ENCODE results near the gene FABP1. TPM values are rescaled to one million over a fixed set of nuclear protein-coding genes. Genes with fewer than 3 reads are reported as not detected.

Gene FABP1
- polyA plus RNA-seq, 1 of the 3 experiments (the other 2 are of a cell fraction) = not detected

- no peaks in the 10 kb centered on the region for H3K27me3 ChIP-seq (ENCODE audit: insufficient read depth)
- H3K9me2 ChIP-seq = no peaks in the 10 kb centered on the region
- no peak for DNase-seq
- no peaks in the 10 kb centered on the region for H3F3A ChIP-seq (replicated peaks; ENCODE audit: insufficient read depth)
- ChIA-PET POLR2A (no interaction called here), CTCF (no interaction called here)
- H2AFZ ChIP-seq (ENCODE audit: low read depth) = no peak overlapping the region
- no peaks in the 10 kb centered on the region for H3K36me3 ChIP-seq (replicated peaks in 1 of 2; ENCODE audit: control insufficient read depth in 1 of 2, insufficient read depth in 2 of 2, low read length in 1 of 2)
- TF ChIP-seq TCF12 (IDR thresholded peaks at IDR 0.05) (no peak), FOSL2 (IDR thresholded peaks at IDR 0.05; ENCODE audit: borderline replicate concordance, low read depth) (no peak), NRF1 (IDR thresholded peaks at IDR 0.05; ENCODE audit: low read depth, low read length) (no peak), YY1 (IDR thresholded peaks at IDR 0.05; ENCODE audit: low read depth) (no peak)
- 40% methylated on average over 3 of the region's 3 CpGs for WGBS (ENCODE audit: low lambda C conversion rate)
- H3K9ac ChIP-seq = no peak overlapping the region
- no peaks in the 10 kb centered on the region for H3K9me3 ChIP-seq
- no peak overlapping the region for H3K27ac ChIP-seq (ENCODE audit: low read depth in 2 of 2, low read length in 1 of 2)
- H4K20me1 ChIP-seq (ENCODE audit: insufficient read depth) = no peaks in the 10 kb centered on the region
- no peak overlapping the region for H3K4me3 ChIP-seq (ENCODE audit: low read depth in 2 of 2, low read length in 1 of 2)
- no peaks in the 10 kb centered on the region for H3K4me1 ChIP-seq (ENCODE audit: control insufficient read depth in 1 of 2, insufficient read depth in 2 of 2, low read depth in 1 of 2, low read length in 1 of 2)
- no peaks in the 10 kb centered on the region for H3K79me2 ChIP-seq (ENCODE audit: insufficient read depth)
- no peak overlapping the region for H3K4me2 ChIP-seq
Measured at GRCh38 chr2:88097192-88097591, 30.7 kb downstream of the FABP1 start.

GRCh38 chr2:88096708-88097107 is 31.2 kb downstream of the FABP1 start:
- no peaks in the 10 kb centered on the region for H4K20me1 ChIP-seq (ENCODE audit: insufficient read depth)
- ChIA-PET POLR2A (no interaction called here), CTCF (interaction anchor here (0.6 to 1.1 kb wide), 2 partner anchors 13 to 36 kb away, joined by 3 to 4 read pairs; no protein-coding TSS in a partner anchor)
- no peak overlapping the region for H3K27ac ChIP-seq (ENCODE audit: low read depth in 2 of 2, low read length in 1 of 2)
- H3K9me2 ChIP-seq = no peaks in the 10 kb centered on the region
- no peaks in the 10 kb centered on the region for H3K36me3 ChIP-seq (replicated peaks in 1 of 2; ENCODE audit: control insufficient read depth in 1 of 2, insufficient read depth in 2 of 2, low read length in 1 of 2)
- no peaks in the 10 kb centered on the region for H3K79me2 ChIP-seq (ENCODE audit: insufficient read depth)
- TF ChIP-seq CTCF (IDR thresholded peaks at IDR 0.05) = no peak
- TF ChIP-seq NRF1 (IDR thresholded peaks at IDR 0.05; ENCODE audit: low read depth, low read length) = no peak
- H3K4me3 ChIP-seq (ENCODE audit: low read depth in 2 of 2, low read length in 1 of 2) = no peak overlapping the region
- H3K9ac ChIP-seq = no peak overlapping the region
- WGBS (ENCODE audit: low lambda C conversion rate) = 47% methylated on average over 4 of the region's 5 CpGs
- no peaks in the 10 kb centered on the region for H3K9me3 ChIP-seq
- no peak overlapping the region for H2AFZ ChIP-seq (ENCODE audit: low read depth)
- H3K27me3 ChIP-seq (ENCODE audit: insufficient read depth) = no peaks in the 10 kb centered on the region
- H3K4me2 ChIP-seq = no peak overlapping the region
- DNase-seq = no peak
- no peaks in the 10 kb centered on the region for H3F3A ChIP-seq (replicated peaks; ENCODE audit: insufficient read depth)
- no peaks in the 10 kb centered on the region for H3K4me1 ChIP-seq (ENCODE audit: control insufficient read depth in 1 of 2, insufficient read depth in 2 of 2, low read depth in 1 of 2, low read length in 1 of 2)

GRCh38 chr2:88095022-88095421 is 32.8 kb downstream of the FABP1 start:
- no peaks in the 10 kb centered on the region; a peak in 1 of 4 replicates for H3K4me1 ChIP-seq (ENCODE audit: control insufficient read depth in 1 of 2, insufficient read depth in 2 of 2, low read depth in 1 of 2, low read length in 1 of 2)
- H3K36me3 ChIP-seq (replicated peaks in 1 of 2; ENCODE audit: control insufficient read depth in 1 of 2, insufficient read depth in 2 of 2, low read length in 1 of 2) = no peaks in the 10 kb centered on the region
- H3K9ac ChIP-seq = no peak overlapping the region
- ChIA-PET CTCF (no interaction called here), POLR2A (no interaction called here)
- H3K79me2 ChIP-seq (ENCODE audit: insufficient read depth) = no peaks in the 10 kb centered on the region
- no peak for TF ChIP-seq POLR2AphosphoS5 (IDR thresholded peaks at IDR 0.05; ENCODE audit: low read depth, low read length)
- no peak for TF ChIP-seq USF2 (IDR thresholded peaks at IDR 0.05; ENCODE audit: borderline replicate concordance, low read depth, low read length)
- TF ChIP-seq EP300 (IDR thresholded peaks at IDR 0.05; ENCODE audit: borderline replicate concordance in 1 of 2, low read depth in 1 of 2, low read length in 1 of 2) = no peak
- TF ChIP-seq USF1 (IDR thresholded peaks at IDR 0.05; ENCODE audit: borderline replicate concordance, low read depth) = no peak
- TF ChIP-seq CHD2 (IDR thresholded peaks at IDR 0.05; ENCODE audit: low read length, partially characterized antibody) = no peak
- no peak for TF ChIP-seq RAD21 (IDR thresholded peaks at IDR 0.05; ENCODE audit: low read length)
- WGBS (ENCODE audit: low lambda C conversion rate) = 28% methylated on average over 3 of the region's 3 CpGs
- no peaks in the 10 kb centered on the region for H3K9me2 ChIP-seq
- no peaks in the 10 kb centered on the region for H3F3A ChIP-seq (replicated peaks; ENCODE audit: insufficient read depth)
- no peak for DNase-seq
- no peaks in the 10 kb centered on the region for H3K27me3 ChIP-seq (ENCODE audit: insufficient read depth)
- H3K4me2 ChIP-seq = no peak overlapping the region
- H3K27ac ChIP-seq (ENCODE audit: low read depth in 2 of 2, low read length in 1 of 2) = no peak overlapping the region
- no peak overlapping the region for H2AFZ ChIP-seq (ENCODE audit: low read depth)
- no peaks in the 10 kb centered on the region for H4K20me1 ChIP-seq (ENCODE audit: insufficient read depth)
- H3K9me3 ChIP-seq = no peaks in the 10 kb centered on the region
- no peak overlapping the region for H3K4me3 ChIP-seq (ENCODE audit: low read depth in 2 of 2, low read length in 1 of 2)

Measured in SK-N-SH (cell line).